Stromal cell of bone marrow (primary cell): ENCODE results near the gene LRP1B.
"Not testable (repeated sequence)": the region's sequence is repeated elsewhere in the genome, so short reads cannot be mapped to it uniquely, and the experiment has no call there.

Experiments used
- DNase-seq: peaks from one replicate; pipeline ENCODE4 v3.0.0-alpha.2; 2012; ENCODE audit warnings: low read depth

Gene LRP1B

DNA sequence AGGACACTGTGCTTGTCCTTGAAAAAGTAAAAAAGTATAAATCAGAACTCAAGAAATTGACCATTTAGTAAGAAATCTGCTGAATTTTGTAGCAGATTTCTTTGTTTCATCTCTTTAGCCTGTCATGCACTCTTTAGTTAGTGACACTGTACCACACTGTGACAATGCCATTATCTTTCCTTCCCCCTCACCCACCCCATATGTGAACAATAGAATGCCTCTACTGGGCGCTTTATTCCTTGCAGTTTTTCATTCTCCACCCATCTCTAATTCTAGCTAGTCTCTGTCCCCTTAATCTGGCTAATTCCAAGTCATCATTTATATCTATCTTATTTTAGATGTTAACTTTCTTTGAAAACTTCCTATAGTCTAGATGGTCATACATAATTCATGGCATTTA lies 241.0 kb downstream of the LRP1B start:
- no peak for DNase-seq

DNA sequence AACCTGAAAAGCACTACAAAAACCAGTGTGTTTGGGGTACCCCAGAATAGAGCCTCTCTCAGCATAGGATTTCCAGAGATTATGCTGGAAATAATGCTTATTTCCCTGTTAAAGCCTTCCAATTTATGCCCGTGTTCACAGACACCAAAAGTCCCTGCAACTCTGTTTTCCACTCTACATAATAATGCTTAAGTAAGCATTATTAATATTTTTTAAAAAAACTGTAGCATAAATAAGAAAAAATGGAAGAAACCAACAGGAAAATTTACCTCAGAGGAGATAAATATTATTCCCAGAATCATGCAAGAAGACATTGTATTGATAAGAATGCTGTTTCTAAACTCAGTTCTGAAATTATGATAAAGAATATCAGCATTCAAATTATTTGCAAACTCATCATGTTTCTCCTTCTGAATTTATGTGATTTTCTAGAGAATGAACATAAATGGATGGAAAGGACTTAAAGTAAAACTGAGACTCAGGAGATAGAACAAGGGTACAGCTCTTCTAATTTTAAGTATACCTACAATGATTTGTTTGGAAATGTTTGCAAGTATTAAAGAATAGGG lies 241.7 kb downstream of the LRP1B start:
- no peak for DNase-seq

DNA sequence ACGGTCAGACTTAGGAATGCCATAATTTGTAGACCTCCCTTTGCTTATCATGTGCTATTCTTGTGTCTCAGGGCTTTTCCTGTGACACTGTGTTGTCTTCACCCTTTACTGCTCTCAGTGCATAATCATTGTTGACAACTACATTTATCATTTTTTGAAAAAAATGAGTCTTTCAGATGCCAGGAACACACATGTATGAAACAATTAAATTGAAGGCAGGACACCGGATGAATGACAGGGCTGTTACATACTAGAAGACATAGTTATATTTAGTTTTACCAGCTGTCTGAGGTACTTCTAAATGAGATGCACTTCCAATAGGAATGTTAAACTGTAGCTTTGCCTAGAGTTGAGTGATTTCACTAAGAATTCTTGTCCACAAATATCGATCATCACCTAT lies 243.5 kb downstream of the LRP1B start:
- DNase-seq: no peak

DNA sequence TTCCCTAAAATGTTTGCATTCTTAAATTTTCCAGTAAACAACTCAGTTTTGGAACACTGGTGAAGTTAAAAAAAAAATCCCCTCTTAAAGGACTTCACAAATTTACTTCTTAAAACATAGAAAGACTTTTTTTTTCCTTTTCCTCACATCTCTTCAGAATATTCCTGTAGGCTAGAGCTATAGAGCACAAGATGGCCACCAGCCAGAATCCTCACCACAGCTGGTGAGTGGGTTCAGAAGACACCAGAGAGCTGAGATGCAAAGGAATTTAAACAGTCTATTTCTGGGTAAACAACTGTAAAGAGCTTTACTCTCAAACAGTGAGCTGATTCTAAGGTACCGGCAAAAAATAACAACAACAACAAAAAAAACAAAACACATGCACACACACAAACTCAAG lies 252.8 kb downstream of the LRP1B start:
- DNase-seq: no peak

DNA sequence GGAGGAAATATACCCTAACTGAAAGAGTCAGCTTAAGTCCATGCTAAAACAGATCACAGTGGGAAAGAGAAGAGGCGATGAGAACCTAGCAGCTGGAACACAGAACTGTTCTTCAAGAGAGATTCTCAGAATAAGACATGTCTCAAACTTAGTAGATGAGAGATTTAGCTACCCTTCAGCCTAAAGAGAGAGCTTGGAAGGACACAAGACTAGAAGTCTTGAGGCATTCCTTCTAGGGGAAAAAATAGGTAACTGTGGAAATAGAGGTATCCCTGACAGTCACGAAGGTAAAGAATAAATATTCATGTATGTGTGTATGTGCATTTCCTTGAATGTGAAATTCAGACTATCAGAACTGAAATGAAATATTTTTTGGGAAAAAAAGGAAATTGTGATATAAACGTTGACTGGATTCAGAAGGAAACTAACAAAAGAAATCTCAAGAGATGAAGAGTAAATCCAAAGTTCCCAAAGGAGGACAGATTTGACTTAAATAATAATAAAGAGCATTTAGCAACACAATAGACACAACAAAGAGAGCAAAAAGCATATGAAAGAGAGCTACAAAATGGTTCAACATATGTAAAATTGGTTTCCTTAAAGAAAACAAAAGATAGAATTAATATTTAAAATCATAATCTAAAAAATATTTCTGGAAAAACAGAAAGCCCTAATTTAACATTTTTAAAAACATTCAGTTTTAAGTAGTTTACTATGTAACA lies 258.7 kb downstream of the LRP1B start:
- no peak for DNase-seq

DNA sequence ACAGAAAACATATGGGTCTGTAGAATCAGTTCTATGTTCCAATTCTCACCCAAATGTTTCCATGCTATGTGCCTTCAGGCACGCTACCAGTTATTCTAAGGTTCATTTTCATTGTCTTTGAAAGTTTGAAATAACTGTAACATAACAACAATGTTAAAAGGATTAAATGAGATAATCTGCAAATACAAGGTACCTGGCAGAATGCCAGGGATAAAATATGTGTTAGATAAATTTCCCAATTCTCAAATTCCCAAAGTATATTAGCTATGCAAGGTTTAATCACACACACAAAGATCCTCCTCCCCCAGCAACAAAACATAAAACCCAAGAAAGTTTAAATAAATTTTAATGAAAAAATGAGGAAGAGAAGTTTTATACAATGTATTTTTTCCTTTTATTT lies 261.2 kb downstream of the LRP1B start:
- no peak for DNase-seq

DNA sequence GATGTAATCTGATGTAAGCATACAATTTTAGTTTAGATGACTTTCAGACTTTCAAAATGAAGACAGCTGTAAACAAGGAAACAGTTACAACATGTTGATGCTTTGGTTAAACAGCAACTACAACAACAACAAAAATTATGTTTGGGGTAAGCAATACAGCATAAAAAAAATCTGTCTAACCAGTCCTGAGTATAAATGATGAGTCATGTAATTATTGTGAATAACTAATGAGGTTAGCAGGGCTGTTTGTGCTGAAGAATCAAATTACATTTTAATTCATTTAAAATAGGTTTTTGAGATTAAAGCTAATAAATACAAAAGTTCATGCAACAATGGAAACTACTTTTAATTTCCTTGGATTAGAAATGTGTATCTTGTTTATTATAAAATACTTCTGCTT lies 266.9 kb downstream of the LRP1B start:
- DNase-seq: no peak

DNA sequence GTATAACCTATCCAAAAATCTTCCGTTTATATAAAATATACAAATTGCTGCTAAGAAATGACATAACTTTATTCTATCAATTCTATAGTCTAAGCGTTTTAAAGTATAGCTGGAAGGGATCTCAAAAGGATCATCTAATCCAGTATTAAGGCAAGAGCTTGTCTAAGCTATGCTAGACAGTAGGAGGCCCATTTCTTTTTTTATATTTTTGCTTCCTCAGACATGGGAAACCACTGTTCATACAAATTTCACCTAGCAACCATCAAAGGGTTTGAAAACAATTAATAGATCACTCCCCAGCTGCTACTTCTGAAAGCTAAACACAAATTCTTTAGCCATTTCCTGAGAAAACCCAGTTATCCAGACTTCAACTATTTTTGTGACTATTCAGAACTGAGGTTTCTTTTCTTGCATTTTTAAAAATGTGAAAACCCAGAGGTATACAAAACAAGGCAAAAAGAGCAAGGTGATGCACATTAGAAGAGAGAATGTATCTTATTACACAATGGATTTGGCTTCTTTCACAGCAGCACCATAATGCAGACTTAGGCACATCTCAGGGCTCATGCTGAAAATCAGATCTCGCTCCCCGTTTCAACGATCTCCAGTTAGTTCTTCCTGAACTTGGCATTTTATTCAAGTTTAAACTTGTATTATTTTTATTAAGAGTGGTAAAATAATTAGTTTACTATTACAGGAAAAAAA lies 274.4 kb downstream of the LRP1B start:
- no peak for DNase-seq

DNA sequence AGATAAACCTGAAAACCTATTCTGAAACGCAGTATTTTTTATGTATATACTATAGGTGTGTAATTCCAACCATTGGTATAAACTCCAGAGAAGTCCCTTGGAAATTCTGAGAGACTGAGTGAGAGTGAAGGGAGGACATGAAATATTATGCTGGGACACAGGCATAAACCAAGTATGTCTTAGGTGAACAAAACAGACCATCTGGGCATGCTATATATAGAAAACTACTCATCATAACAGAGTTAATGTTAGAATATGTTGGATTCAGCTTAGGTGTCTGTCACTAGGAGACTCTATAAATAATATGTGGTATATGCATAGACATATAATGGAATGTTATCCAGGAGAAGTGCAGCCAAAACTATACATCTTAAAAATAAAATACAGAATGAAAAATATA lies 282.6 kb downstream of the LRP1B start:
- DNase-seq: no peak

DNA sequence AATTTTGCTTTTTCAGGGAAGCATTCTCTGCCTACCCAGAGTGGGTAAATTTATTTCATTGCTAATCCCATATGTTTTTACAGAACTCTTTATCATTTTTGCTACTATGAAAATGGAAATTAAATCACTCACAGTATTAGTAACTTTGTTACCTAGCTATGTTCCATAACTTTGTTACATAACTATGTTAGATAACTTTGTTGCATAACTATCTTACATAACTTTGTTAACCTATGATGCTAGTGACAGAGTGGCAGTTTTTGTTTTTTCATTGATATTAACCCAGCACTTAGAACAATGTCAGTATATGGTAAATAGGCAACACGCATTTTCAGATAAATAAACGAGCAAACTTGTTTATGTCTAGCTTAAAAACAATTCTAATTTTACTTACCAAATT lies 286.6 kb downstream of the LRP1B start:
- no peak for DNase-seq

DNA sequence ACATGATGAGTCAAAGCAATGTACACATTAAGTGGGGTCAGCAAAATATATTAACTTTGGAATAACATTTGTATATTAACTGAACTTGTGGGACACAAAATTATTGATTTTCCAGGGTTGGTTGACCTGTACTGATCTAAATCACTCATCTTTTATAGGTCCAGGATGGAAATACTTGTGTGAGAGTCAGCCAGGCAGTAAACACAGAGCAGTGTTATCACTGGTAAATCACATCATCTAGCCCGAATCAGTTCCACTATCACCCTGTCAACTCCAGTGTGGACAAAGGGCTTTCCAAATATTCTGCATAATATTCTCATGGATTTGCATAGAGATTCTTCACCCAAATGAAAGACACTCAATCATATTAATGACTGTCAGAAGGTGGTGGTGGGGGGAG lies 295.7 kb downstream of the LRP1B start:
- DNase-seq: no peak

DNA sequence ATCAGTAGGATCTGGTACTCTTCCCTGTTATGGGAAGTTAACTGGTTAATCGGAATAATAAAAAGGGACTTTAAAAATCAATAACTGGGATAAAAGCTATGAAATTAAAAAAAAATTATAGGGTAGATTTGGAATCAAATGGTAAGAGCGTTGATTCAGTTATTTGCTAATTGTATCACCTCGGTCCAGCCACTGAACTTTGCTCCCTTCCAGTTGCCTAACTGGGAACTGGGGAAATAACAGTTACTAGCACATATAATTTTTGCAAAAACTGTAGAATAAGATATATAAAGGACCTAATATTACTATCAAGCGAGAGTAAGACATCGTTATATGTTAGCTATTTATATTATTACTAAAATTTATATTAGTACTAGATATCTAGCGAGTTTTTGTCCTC lies 302.1 kb downstream of the LRP1B start:
- DNase-seq: no peak

DNA sequence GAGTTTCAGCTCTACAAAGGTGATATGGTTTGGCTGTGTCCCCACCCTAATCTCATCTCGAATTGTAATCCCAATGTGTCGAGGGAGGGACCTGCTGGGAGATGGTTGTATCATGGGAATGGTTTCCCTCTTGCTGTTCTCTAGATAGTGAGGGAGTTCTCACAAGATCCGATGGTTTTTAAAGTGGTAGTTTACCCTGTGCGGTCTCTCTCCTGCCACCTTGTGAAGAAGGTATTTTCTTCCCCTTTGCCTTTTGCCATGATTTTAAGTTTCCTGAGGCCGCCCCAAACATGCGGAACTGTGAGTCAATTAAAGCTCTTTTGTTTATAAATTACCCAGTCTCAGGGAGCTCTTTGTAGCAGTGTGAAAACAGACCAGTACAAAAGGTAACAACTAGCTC lies 306.0 kb downstream of the LRP1B start:
- no peak for DNase-seq

DNA sequence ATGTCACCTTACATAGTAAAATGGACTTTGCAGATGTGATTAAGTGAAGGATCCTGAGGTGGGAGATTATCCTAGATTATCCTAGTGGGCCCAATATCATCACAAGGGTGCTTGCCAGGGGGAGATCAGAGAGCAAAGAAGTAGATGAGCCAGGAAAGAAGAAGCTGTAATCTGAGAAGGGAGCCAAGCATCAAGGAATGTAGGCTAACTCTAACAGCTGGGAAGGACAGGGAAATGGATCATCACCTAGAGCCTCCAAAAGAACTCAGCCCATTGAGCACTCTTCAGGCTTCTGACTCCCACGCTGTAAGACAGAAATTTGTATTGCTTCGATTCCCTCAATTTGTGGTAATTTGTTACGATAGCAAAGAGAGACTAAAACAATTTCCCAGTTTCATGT lies 309.9 kb downstream of the LRP1B start:
- DNase-seq: no peak

DNA sequence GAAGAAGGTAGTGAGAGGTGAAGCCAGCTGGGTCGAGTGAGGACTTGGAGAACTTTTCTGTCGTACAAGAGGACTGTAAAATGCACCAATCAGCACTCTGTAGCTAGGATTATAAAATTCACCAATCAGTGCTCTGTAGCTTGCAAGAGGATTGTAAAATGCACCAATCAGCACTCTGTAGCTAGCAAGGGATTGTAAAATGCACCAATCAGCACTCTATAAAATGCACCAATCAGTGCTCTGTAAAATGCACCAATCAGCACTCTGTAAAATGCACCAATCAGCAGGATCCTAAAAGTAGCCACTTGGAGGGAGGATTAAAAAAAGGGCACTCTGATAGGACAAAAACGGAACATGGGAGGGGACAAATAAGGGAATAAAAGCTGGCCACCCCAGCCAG lies 315.5 kb downstream of the LRP1B start:
- DNase-seq: not testable (repeated sequence)

DNA sequence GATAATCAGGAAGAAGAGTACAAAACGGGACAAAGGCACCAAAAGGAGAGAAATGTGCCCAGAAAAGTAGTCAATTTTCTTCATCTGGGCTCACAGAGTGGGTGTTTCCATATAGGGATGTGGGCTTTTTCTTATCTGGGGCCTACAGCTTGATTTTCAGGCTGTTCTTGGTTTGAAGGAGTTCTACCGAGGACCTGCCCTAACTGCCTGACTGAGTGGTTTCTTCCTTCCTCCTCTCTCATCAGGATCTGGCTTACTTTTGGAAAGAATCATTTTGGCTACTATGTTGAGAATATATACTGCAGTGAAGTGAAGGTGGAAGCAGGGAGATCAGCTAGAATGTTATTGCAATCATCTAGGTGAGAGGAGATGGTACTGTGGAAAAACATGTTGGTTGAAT lies 316.7 kb downstream of the LRP1B start:
- DNase-seq: no peak

DNA sequence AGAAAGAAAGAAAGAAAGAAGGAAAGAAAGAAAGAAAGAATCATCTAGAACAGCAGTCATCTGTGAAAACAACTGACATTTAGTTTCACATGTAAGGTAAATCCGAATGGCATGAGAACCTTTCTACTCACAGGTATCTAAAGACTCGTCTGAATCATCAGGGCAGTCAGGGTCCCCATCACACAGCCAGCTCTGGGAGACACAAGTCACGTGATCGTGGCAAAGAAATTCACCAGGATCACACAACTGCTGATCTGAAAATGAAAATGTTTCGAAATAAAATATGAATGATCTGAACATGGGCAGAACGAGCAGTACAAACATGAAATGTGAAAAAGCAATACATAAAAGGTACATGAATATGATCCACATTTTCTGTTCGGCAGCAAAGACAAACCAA lies 320.7 kb downstream of the LRP1B start:
- no peak for DNase-seq

DNA sequence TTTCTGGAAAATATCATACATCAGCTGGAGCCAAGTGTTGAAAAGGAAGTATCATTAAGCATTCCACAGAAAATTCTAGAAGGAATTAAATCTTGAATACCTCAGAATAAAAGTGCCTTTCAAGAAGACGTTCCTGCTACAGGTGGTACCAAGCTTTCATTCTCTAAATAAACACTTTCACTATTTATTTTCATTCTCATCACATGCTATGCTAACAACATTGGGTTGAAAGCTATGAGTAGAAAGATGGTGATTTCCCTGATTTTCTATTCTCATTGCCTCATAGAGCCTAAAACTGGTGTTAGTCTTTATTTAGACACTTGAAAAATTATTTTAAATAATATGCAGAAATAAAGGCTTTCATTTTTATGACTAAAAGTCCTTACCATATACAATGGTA lies 324.7 kb downstream of the LRP1B start:
- DNase-seq: no peak

DNA sequence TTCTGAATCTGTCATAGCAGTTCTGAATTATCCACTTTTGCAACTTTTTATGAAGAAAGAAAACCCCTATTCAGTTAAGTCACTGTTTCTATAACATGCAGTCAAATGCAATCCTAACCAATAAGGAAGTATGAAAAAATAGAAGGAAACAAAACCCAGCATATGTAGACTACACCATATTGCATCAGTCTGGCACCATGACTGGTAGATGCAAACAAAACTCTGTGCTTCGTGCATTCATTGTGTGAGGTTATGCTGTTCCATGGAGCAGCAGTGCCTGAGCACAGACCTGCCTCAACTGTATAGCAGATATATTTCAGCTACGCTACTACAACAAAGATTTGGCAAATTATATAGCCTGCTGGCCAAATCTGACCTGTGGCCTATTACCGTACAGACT lies 325.5 kb downstream of the LRP1B start:
- no peak for DNase-seq

DNA sequence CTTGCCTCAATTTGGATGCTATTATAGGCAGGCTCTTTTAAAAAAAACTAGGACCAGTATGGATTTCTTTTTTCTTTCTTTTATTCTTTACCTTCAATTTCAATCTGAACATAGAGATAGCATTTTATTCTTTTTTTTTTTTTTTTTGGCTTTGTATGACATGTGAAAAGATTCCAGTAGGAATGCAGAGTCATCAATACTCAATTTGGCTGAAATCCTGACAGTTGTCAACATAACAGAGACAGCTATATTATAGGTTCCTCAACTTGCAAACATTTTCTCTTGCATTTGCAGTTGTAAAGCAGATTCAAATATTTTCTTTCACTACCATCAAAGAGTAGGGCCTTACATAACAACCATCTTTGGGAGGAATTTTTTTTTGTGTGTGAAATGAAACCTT lies 334.4 kb downstream of the LRP1B start:
- no peak for DNase-seq

DNA sequence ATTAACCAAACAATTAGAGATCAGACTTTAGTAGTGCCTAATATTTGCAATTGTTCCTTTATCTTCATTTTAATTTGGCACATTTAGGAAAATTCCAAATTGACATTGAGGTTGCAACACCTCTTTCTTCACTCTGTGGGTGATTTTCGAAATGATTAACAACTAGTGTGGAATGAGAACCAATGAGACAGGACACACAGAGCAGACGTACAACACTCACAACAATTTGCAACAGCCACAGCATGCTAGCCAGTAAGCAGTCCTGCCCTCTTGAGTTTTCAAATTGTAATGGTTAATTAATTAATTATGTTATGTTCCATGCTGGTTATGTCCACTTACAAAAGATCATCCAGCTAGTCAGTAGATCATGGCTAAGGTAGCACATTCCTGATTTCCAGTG lies 339.3 kb downstream of the LRP1B start:
- no peak for DNase-seq

DNA sequence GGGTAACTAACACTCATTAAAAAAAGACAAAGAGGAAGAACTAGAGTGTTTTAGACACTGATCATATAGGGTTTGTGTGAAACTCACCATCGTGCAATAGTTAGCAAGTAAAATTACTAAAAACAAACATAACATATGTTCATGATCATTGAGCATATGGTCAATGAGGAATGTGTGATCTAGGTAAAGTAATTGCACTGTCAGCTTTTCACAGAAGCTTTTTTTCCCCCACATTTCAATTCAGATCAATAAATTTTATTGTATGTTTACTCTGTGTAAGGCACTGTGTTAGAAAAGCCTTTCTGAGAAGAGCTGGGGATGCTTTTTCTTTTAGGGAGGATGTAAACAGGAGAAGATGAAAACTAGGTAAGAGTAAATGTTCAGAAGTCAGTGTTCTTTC lies 348.2 kb downstream of the LRP1B start:
- no peak for DNase-seq

DNA sequence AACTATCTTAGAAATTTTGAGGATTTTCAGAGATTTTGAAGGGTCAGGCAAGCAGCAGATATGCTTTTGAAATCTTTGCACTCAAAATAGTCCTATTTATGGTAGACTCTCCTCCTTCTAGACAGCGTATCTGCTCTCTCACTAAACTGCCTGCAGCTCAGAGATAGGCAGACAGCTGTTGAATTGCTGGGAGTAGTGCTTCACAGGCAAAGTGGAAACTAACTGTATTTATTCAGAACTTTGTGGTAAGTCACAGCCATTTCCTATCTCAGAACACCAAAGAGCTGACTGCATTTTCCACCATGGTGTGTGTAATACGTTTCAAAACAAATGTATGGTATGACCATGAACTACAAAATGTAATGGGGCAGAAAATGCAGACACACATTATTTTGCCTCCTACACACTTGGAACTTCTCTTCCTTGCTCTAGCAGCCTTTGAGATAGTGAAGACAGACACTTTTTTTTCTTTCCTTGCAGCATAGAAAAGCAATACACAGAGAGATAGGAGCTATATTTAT lies 352.4 kb downstream of the LRP1B start:
- DNase-seq: no peak

DNA sequence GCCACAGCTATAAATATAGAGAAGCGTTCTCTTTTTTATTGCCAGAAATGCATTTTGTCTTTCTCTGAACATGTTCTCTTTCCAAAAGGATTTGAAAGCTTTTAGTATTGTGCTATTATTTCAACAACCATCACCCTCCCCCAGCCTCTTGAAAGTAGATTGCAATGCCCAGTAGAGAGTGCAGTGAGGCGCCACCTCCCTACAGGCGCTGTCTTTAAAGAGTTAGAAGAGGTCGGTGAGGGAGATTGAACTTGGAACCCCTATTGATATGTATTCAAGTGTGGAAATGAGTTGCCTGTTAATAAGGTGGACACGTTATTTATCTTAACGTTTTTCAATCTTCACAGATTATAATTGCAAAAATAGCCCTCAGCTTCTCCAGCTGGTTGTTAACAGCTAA lies 360.3 kb downstream of the LRP1B start:
- no peak for DNase-seq
